NCI-H774 (cell line): ENCODE results near the gene CRACR2A.

Experiments
- DNase-seq: peaks from one replicate; lab custom pipeline; 2025; lab: John Stamatoyannopoulos, UW

The CRACR2A gene

GRCh38 chr12:3684449-3685051 lies 68.4 kb downstream of the CRACR2A start:
- DNase-seq = no peak

- DNase-seq = no peak
These were observed 69.2 kb downstream of the CRACR2A start for GRCh38 chr12:3683670-3684069.

- DNase-seq = no peak
These were observed 71.3 kb downstream of the CRACR2A start for GRCh38 chr12:3681595-3682061.

- peak; percentile 60 for DNase-seq
These were observed 71.9 kb downstream of the CRACR2A start for GRCh38 chr12:3680919-3681594.

- no peak for DNase-seq
These were observed 73.1 kb downstream of the CRACR2A start for GRCh38 chr12:3679831-3680230.

GRCh38 chr12:3677609-3678008 lies 75.3 kb downstream of the CRACR2A start:
- DNase-seq = no peak

GRCh38 chr12:3673981-3674708 lies 78.8 kb downstream of the CRACR2A start:
- no peak for DNase-seq

GRCh38 chr12:3672113-3672509 lies 80.8 kb downstream of the CRACR2A start:
- no peak for DNase-seq

GRCh38 chr12:3671330-3672112 lies 81.4 kb downstream of the CRACR2A start:
- no peak for DNase-seq

- no peak for DNase-seq
These were observed 82.8 kb downstream of the CRACR2A start for GRCh38 chr12:3670083-3670620.

- DNase-seq = no peak
These were observed 83.3 kb downstream of the CRACR2A start for GRCh38 chr12:3669594-3669993.

- no peak for DNase-seq
These were observed 84.3 kb downstream of the CRACR2A start for GRCh38 chr12:3668479-3669165.

- DNase-seq = no peak
These were observed 85.4 kb downstream of the CRACR2A start for GRCh38 chr12:3667485-3667884.

- DNase-seq = no peak
These were observed 86.5 kb downstream of the CRACR2A start for GRCh38 chr12:3666441-3666840.

GRCh38 chr12:3662521-3662921 lies 90.4 kb downstream of the CRACR2A start:
- no peak for DNase-seq

GRCh38 chr12:3661028-3661427 lies 91.9 kb downstream of the CRACR2A start:
- DNase-seq = peak; percentile 79

GRCh38 chr12:3658327-3659163 lies 94.4 kb downstream of the CRACR2A start:
- no peak for DNase-seq

GRCh38 chr12:3656946-3657622 lies 95.8 kb downstream of the CRACR2A start:
- DNase-seq = no peak

GRCh38 chr12:3655328-3655900 lies 97.5 kb downstream of the CRACR2A start:
- DNase-seq = no peak
